HepG2 (cell line): ENCODE measurements around the gene PLEKHA6. TPM values are rescaled to one million over a fixed set of nuclear protein-coding genes. Genes with fewer than 3 reads are reported as not detected.

Source experiments
- ATAC-seq: fragments of 200-7000 bp; cut with Tn5 transposase; 3 replicates; pipeline ENCODE4 v1.9.1; 2020; ENCODE audit warnings: mild to moderate bottlenecking, moderate library complexity
- BruUV-seq: library from RNA; stranded (reverse); fragments of 400-500 nt; replicated peaks from 2 replicates; lab custom pipeline; 2021; lab: Mats Ljungman, UMichigan
- CTCF ChIA-PET: fragments of 300-600 bp; formaldehyde crosslinking; extraction: SDS; loops from one replicate; lab custom pipeline; 2021; ENCODE audit warnings: low total read pairs, inconsistent platforms, low intra/inter-chr PET ratio; lab: Yijun Ruan, JAX
- POLR2A ChIA-PET: fragments of 350-600 bp; sonication (Branson Sonifier 250); formaldehyde crosslinking; loops from one replicate; lab custom pipeline; 2020; ENCODE audit warnings: antibody characterized with exemption, inconsistent platforms; lab: Yijun Ruan, JAX
- DNase-seq: peaks from one replicate; pipeline ENCODE4 v3.0.0-alpha.2; 2015; ENCODE audit warnings: low spot score
- FAIRE-seq: peaks from 3 replicates; lab custom pipeline; 2011; peaks lifted over from hg19 to GRCh38; lab: Jason Lieb, UNC
- H2AFZ ChIP-seq: one replicate; pipeline ENCODE4 v1.6.1; 2011; ENCODE audit warnings: low read length, inconsistent platforms
- H3K27ac ChIP-seq: fragments of 300-600 bp; 3 replicates; pipeline ENCODE4 v1.8.0; 2011; ENCODE audit warnings: mixed run types, mild to moderate bottlenecking, mixed read lengths, low read length, inconsistent platforms; ENCODE audit not compliant: insufficient read depth; ENCODE audit errors: extremely low read length
- H3K27me3 ChIP-seq, 2 experiments: fragments of 200-600 bp in 1 of 2; 2 replicates in 1 of 2; 3 replicates in 1 of 2; pipeline versions ENCODE4 v1.6.0 to v1.8.0; 2011; ENCODE audit warnings: low read length in 2 of 2, mild to moderate bottlenecking in 2 of 2, moderate library complexity in 2 of 2, inconsistent platforms in 1 of 2; ENCODE audit not compliant: insufficient read depth in 2 of 2, control insufficient read depth in 1 of 2
- H3K36me3 ChIP-seq, 2 experiments: fragments of 200-600 bp in 1 of 2; replicated peaks in 1 of 2; 2 replicates in 1 of 2; 3 replicates in 1 of 2; pipeline versions ENCODE4 v1.5.1 to v1.8.0; 2011; ENCODE audit warnings: low read length in 2 of 2, inconsistent platforms in 1 of 2; ENCODE audit not compliant: insufficient read depth in 2 of 2, control insufficient read depth in 1 of 2
- H3K4me1 ChIP-seq: 2 replicates; pipeline ENCODE4 v1.5.1; 2012; ENCODE audit warnings: low read length, inconsistent platforms; ENCODE audit not compliant: insufficient read depth
- H3K4me2 ChIP-seq: 2 replicates; pipeline ENCODE4 v1.6.0; 2011; ENCODE audit warnings: low read depth, low read length, inconsistent platforms
- H3K4me3 ChIP-seq, 3 experiments: fragments of 200-600 bp in 1 of 3; sonication (generic), shearing (Covaris generic) in 1 of 3; replicated peaks in 1 of 3; 2 replicates each; pipeline ENCODE4 v1.5.1; 2011 to 2016; ENCODE audit warnings: low read length in 3 of 3, inconsistent platforms in 2 of 3, low read depth in 2 of 3, mild to moderate bottlenecking in 2 of 3, control low read depth in 1 of 3, mixed read lengths in 1 of 3; ENCODE audit not compliant: insufficient read depth in 1 of 3
- H3K79me2 ChIP-seq: one replicate; pipeline ENCODE4 v1.6.1; 2011; ENCODE audit warnings: low read length, inconsistent platforms; ENCODE audit not compliant: insufficient read depth
- H3K9ac ChIP-seq: 2 replicates; pipeline ENCODE4 v1.6.0; 2011; ENCODE audit warnings: mild to moderate bottlenecking, low read depth, low read length, inconsistent platforms; ENCODE audit not compliant: insufficient read depth
- H3K9me3 ChIP-seq: 2 replicates; pipeline ENCODE4 v1.5.1; 2012; ENCODE audit warnings: mild to moderate bottlenecking, low read length
- H4K20me1 ChIP-seq: 2 replicates; pipeline ENCODE4 v1.6.0; 2011; ENCODE audit warnings: inconsistent platforms, mild to moderate bottlenecking, low read length, moderate library complexity; ENCODE audit not compliant: insufficient read depth
- HIC2 ChIP-seq: sonication (generic); formaldehyde crosslinking; IDR thresholded peaks from 2 replicates; pipeline ENCODE4 v1.9.0; 2022; ENCODE audit warnings: low read depth, missing genetic modification reagents
- SP140L ChIP-seq: sonication (generic); formaldehyde crosslinking; IDR thresholded peaks from 2 replicates; pipeline ENCODE4 v1.4.0; 2020; ENCODE audit warnings: missing genetic modification reagents, borderline replicate concordance
- SP2 ChIP-seq: sonication (generic); formaldehyde crosslinking; IDR thresholded peaks from 2 replicates; pipeline ENCODE4 v1.5.1; 2020; ENCODE audit warnings: mild to moderate bottlenecking, missing genetic modification reagents
- TRAFD1 ChIP-seq: sonication (generic); formaldehyde crosslinking; IDR thresholded peaks from 2 replicates; pipeline ENCODE4 v1.5.1; 2020; ENCODE audit warnings: missing genetic modification reagents, mild to moderate bottlenecking, borderline replicate concordance
- TRIM24 ChIP-seq: sonication (generic); formaldehyde crosslinking; IDR thresholded peaks from 2 replicates; pipeline ENCODE4 v1.8.0; 2022; ENCODE audit warnings: mild to moderate bottlenecking, missing genetic modification reagents
- ZNF136 ChIP-seq: sonication (generic); formaldehyde crosslinking; IDR thresholded peaks from 2 replicates; pipeline ENCODE4 v1.8.1; 2022; ENCODE audit warnings: low read depth, mild to moderate bottlenecking, moderate library complexity, missing genetic modification reagents
- ZNF382 ChIP-seq: sonication (generic); formaldehyde crosslinking; IDR thresholded peaks from 2 replicates; pipeline ENCODE4 v1.5.0; 2020; ENCODE audit warnings: missing genetic modification reagents, mild to moderate bottlenecking, borderline replicate concordance
- ZNF672 ChIP-seq: sonication (generic); formaldehyde crosslinking; IDR thresholded peaks from 2 replicates; pipeline ENCODE4 v1.8.1; 2022; ENCODE audit warnings: missing genetic modification reagents
- ZNF75D ChIP-seq: sonication (generic); formaldehyde crosslinking; IDR thresholded peaks from 2 replicates; pipeline ENCODE4 v1.8.1; 2023; ENCODE audit warnings: missing genetic modification reagents, mild to moderate bottlenecking, borderline replicate concordance
- WGBS: methylation state at CpG from one replicate; pipeline ENCODE4 v1.1.6; 2017; ENCODE audit warnings: low lambda C conversion rate; 5-methylcytosine and 5-hydroxymethylcytosine counted together
- in situ Hi-C: cut with HindIII; loops from 2 replicates; pipeline ENCODE4 v1.10.0; 2017; ENCODE audit warnings: low pct_unique_long_range_greater_than_20kb; ENCODE audit not compliant: extremely low pct_ligation_motif_present
- intact Hi-C: fragments of 100-400 bp; cut with micrococcal nuclease; formaldehyde crosslinking; loops from one replicate; pipeline ENCODE4 v1.10.0; 2022; ENCODE audit not compliant: unreplicated experiment
- polyA plus RNA-seq, 8 experiments: library from polyadenylated mRNA; depleted of rRNA in 3 of 8; stranded (reverse) in 7 of 8; unstranded in 1 of 8; fragments of >200 nt; fragmentation: Illumina TruSeq in 4 of 8; extraction: Trizol in 4 of 8; gene quantifications; 2 replicates each; pipeline versions ENCODE4 v1.2.1 to v1.2.3, GENCODE V29; 2011 to 2016; ENCODE audit warnings: low read depth in 4 of 8, missing spikeins in 1 of 8, mixed read lengths in 1 of 8; ENCODE audit not compliant: insufficient read depth in 1 of 8
- total RNA-seq, 5 experiments: library from RNA; depleted of rRNA; stranded (reverse); fragments of >200 nt; fragmentation: Illumina TruSeq; extraction: Trizol; gene quantifications; 2 replicates each; pipeline ENCODE4 v1.2.3, GENCODE V29; 2016; ENCODE audit warnings: low read depth in 1 of 5
- TF ChIP-seq, protein P1 (sequence below): sonication (generic); formaldehyde crosslinking; conservative IDR thresholded peaks from 2 replicates; pipeline ENCODE4 v1.8.1; 2023; ENCODE audit warnings: missing genetic modification reagents
- TF ChIP-seq, protein P2 (sequence below): sonication (generic); formaldehyde crosslinking; IDR thresholded peaks from 2 replicates; pipeline ENCODE4 v1.5.1; 2020; ENCODE audit warnings: missing genetic modification reagents, mild to moderate bottlenecking, borderline replicate concordance

The PLEKHA6 gene
- total and polyA plus RNA-seq, 2 of the 13 experiments (the other 11 are each of a cell fraction or from before 2014, with no cell fraction given): 5.3 to 11.4 TPM

- H3K9me3 ChIP-seq: no peaks in the 10 kb centered on the region
- no peak overlapping the region for H2AFZ ChIP-seq
- intact Hi-C loops: no loop called here
- no peak for ATAC-seq
- TF ChIP-seq, protein P1, sequence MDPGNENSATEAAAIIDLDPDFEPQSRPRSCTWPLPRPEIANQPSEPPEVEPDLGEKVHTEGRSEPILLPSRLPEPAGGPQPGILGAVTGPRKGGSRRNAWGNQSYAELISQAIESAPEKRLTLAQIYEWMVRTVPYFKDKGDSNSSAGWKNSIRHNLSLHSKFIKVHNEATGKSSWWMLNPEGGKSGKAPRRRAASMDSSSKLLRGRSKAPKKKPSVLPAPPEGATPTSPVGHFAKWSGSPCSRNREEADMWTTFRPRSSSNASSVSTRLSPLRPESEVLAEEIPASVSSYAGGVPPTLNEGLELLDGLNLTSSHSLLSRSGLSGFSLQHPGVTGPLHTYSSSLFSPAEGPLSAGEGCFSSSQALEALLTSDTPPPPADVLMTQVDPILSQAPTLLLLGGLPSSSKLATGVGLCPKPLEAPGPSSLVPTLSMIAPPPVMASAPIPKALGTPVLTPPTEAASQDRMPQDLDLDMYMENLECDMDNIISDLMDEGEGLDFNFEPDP (CRISPR knock-in tag): 0 out of 2 replicates have a peak, but pooled peaks have one; percentile 20
- no peak for TF ChIP-seq ZNF382 (CRISPR knock-in tag)
- CTCF ChIA-PET: no interaction called here
- WGBS: 80% methylated on average over 13 of the region's 13 CpGs
- no peaks in the 10 kb centered on the region for H4K20me1 ChIP-seq
- POLR2A ChIA-PET: no interaction called here
- H3K27ac ChIP-seq: no peak overlapping the region
- H3K9ac ChIP-seq: no peak overlapping the region
- in situ Hi-C loops: no loop called here
- no peaks in the 10 kb centered on the region for H3K27me3 ChIP-seq
- no peak overlapping the region for H3K4me2 ChIP-seq
- FAIRE-seq: no peak
- no peak overlapping the region for H3K4me3 ChIP-seq
- no TSS peak for BruUV-seq
- DNase-seq: no peak
- H3K79me2 ChIP-seq: no peaks in the 10 kb centered on the region
- peaks cover 47% of the 10 kb centered on the region for H3K4me1 ChIP-seq
- H3K36me3 ChIP-seq: no peaks in the 10 kb centered on the region
Observed at GRCh38 chr1:204285436-204286305, 74.1 kb downstream of the PLEKHA6 start.

GRCh38 chr1:204284929-204285328 is 74.8 kb downstream of the PLEKHA6 start:
- BruUV-seq: no TSS peak
- H3K79me2 ChIP-seq: no peaks in the 10 kb centered on the region
- no peak for ATAC-seq
- H3K27ac ChIP-seq: no peak overlapping the region
- H2AFZ ChIP-seq: no peak overlapping the region
- peaks cover 54% of the 10 kb centered on the region for H3K4me1 ChIP-seq
- H3K9me3 ChIP-seq: no peaks in the 10 kb centered on the region
- H3K4me3 ChIP-seq: no peak overlapping the region
- H3K27me3 ChIP-seq: no peaks in the 10 kb centered on the region
- WGBS: 98% methylated on average over 2 of the region's 2 CpGs
- DNase-seq: no peak
- ChIA-PET POLR2A (no interaction called here), CTCF (no interaction called here)
- no peaks in the 10 kb centered on the region for H4K20me1 ChIP-seq
- H3K9ac ChIP-seq: no peak overlapping the region
- intact Hi-C loops (no loop called here), in situ Hi-C loops (no loop called here)
- H3K4me2 ChIP-seq: no peak overlapping the region
- no peak for FAIRE-seq
- H3K36me3 ChIP-seq: no peaks in the 10 kb centered on the region
- TF ChIP-seq ZNF672 (CRISPR knock-in tag) (no peak), TRIM24 (CRISPR knock-in tag) (no peak), SP140L (CRISPR knock-in tag) (no peak), SP2 (CRISPR knock-in tag) (no peak), ZNF136 (CRISPR knock-in tag) (no peak), ZNF75D (CRISPR knock-in tag) (no peak), TRAFD1 (CRISPR knock-in tag) (no peak), HIC2 (CRISPR knock-in tag) (no peak)
- TF ChIP-seq, protein P2, sequence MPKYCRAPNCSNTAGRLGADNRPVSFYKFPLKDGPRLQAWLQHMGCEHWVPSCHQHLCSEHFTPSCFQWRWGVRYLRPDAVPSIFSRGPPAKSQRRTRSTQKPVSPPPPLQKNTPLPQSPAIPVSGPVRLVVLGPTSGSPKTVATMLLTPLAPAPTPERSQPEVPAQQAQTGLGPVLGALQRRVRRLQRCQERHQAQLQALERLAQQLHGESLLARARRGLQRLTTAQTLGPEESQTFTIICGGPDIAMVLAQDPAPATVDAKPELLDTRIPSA: no peak
